ENCODE results near the gene TMEM225. TPM values are rescaled to one million over a fixed set of nuclear protein-coding genes. Genes with fewer than 3 reads are reported as not detected.
"Not testable (repeated sequence)": the region's sequence is repeated elsewhere in the genome, so short reads cannot be mapped to it uniquely, and the experiment has no call there.

TMEM225 gene
- total and polyA plus RNA-seq, 9 donors = not detected

- H3K4me3 ChIP-seq = no peak overlapping the region
- no peak for DNase-seq
- H3K36me3 ChIP-seq = no peaks in the 10 kb centered on the region
- TF ChIP-seq EP300 (IDR thresholded peaks at IDR 0.05) (no peak), CTCF (IDR thresholded peaks at IDR 0.05) (no peak), POLR2A (IDR thresholded peaks at IDR 0.05) (no peak)
- H3K9me3 ChIP-seq = no peaks in the 10 kb centered on the region
- intact Hi-C loops (cut with DNase I) = no loop called here
- H3K4me1 ChIP-seq (ENCODE audit: insufficient read depth) = no peaks in the 10 kb centered on the region
- no peak overlapping the region for H3K27ac ChIP-seq
- no peaks in the 10 kb centered on the region for H3K27me3 ChIP-seq
These were observed 6.6 kb upstream of the TMEM225 start for GRCh38 chr11:123892031-123892430.

GRCh38 chr11:123880912-123881311 lies 4.6 kb downstream of the TMEM225 start:
- no peak for TF ChIP-seq CTCF (IDR thresholded peaks at IDR 0.05)
- no peak for TF ChIP-seq POLR2A (IDR thresholded peaks at IDR 0.05)
- TF ChIP-seq EP300 (IDR thresholded peaks at IDR 0.05) = no peak
- H3K36me3 ChIP-seq = no peaks in the 10 kb centered on the region
- intact Hi-C loops (cut with DNase I) = no loop called here
- H3K4me1 ChIP-seq (ENCODE audit: insufficient read depth) = no peaks in the 10 kb centered on the region
- 92 to 96% (median 93%) methylated on average over 4 of the region's 4 CpGs for WGBS, 3 donors
- no peaks in the 10 kb centered on the region for H3K9me3 ChIP-seq
- no peak overlapping the region for H3K4me3 ChIP-seq
- no peak for DNase-seq
- no peak overlapping the region for H3K27ac ChIP-seq
- H3K27me3 ChIP-seq = no peaks in the 10 kb centered on the region

GRCh38 chr11:123867795-123868194 lies 17.7 kb downstream of the TMEM225 start:
- H3K27ac ChIP-seq; DNase-seq; H3K4me1 ChIP-seq (ENCODE audit: insufficient read depth); H3K27me3 ChIP-seq; H3K4me3 ChIP-seq; intact Hi-C loops (cut with DNase I); H3K36me3 ChIP-seq; H3K9me3 ChIP-seq: not testable (repeated sequence)
- 63 to 75% (median 69%) methylated on average over 9 of the region's 9 CpGs for WGBS, 3 donors

- H3K27ac ChIP-seq; H3K27me3 ChIP-seq; H3K4me1 ChIP-seq (ENCODE audit: insufficient read depth); DNase-seq; H3K4me3 ChIP-seq; H3K9me3 ChIP-seq; H3K36me3 ChIP-seq; intact Hi-C loops (cut with DNase I): not testable (repeated sequence)
- 15 to 34% (median 26%) methylated on average over 7 of the region's 7 CpGs for WGBS, 3 donors
These were observed 20.2 kb downstream of the TMEM225 start for GRCh38 chr11:123865293-123865692.

- WGBS, 3 donors = 43 to 52% (median 43%) methylated on average over 2 of the region's 2 CpGs
- Histone ChIP-seq H3K4me3 (no peak overlapping the region), H3K9me3 (no peaks in the 10 kb centered on the region), H3K4me1 (ENCODE audit: insufficient read depth) (no peaks in the 10 kb centered on the region), H3K27me3 (no peaks in the 10 kb centered on the region), H3K36me3 (no peaks in the 10 kb centered on the region), H3K27ac (no peak overlapping the region)
- TF ChIP-seq CTCF (IDR thresholded peaks at IDR 0.05) = no peak
- no peak for TF ChIP-seq POLR2A (IDR thresholded peaks at IDR 0.05)
- no peak for TF ChIP-seq EP300 (IDR thresholded peaks at IDR 0.05)
- intact Hi-C loops (cut with DNase I) = no loop called here
- DNase-seq = no peak
These were observed 25.7 kb downstream of the TMEM225 start for GRCh38 chr11:123859731-123860130.

GRCh38 chr11:123856444-123856843 lies 29.0 kb downstream of the TMEM225 start:
- Histone ChIP-seq H3K4me1 (ENCODE audit: insufficient read depth) (no peaks in the 10 kb centered on the region), H3K36me3 (no peaks in the 10 kb centered on the region), H3K27ac (no peak overlapping the region), H3K4me3 (no peak overlapping the region), H3K9me3 (no peaks in the 10 kb centered on the region), H3K27me3 (no peaks in the 10 kb centered on the region)
- WGBS, 3 donors = 82 to 88% (median 88%) methylated on average over 2 of the region's 2 CpGs
- TF ChIP-seq EP300 (IDR thresholded peaks at IDR 0.05) (no peak), POLR2A (IDR thresholded peaks at IDR 0.05) (no peak), CTCF (IDR thresholded peaks at IDR 0.05) (no peak)
- no peak for DNase-seq
- intact Hi-C loops (cut with DNase I) = no loop called here
